Muscle of back (tissue), 11 donors: Measurements from ENCODE around the gene CYB561D2. TPM values are rescaled to one million over a fixed set of nuclear protein-coding genes. Genes with fewer than 3 reads are reported as not detected.
A peak's percentile ranks its signal among the peaks of the same experiment; 100 is the strongest.

ENCODE experiments used
- DNase-seq, 3 donors: peaks; one replicate each; pipeline versions ENCODE4 v3.0.0 to v3.0.0-alpha.2; 2013
- polyA plus RNA-seq, 10 donors: library from polyadenylated mRNA; unstranded; fragments of 120-200 nt; gene quantifications; one replicate each; pipeline ENCODE4 v1.2.1, GENCODE V29; 2013; ENCODE audit not compliant: insufficient read length in 10 of 10

CYB561D2 gene
- polyA plus RNA-seq, 10 donors, result 5.9 to 10.2 (median 7.0) TPM

DNA sequence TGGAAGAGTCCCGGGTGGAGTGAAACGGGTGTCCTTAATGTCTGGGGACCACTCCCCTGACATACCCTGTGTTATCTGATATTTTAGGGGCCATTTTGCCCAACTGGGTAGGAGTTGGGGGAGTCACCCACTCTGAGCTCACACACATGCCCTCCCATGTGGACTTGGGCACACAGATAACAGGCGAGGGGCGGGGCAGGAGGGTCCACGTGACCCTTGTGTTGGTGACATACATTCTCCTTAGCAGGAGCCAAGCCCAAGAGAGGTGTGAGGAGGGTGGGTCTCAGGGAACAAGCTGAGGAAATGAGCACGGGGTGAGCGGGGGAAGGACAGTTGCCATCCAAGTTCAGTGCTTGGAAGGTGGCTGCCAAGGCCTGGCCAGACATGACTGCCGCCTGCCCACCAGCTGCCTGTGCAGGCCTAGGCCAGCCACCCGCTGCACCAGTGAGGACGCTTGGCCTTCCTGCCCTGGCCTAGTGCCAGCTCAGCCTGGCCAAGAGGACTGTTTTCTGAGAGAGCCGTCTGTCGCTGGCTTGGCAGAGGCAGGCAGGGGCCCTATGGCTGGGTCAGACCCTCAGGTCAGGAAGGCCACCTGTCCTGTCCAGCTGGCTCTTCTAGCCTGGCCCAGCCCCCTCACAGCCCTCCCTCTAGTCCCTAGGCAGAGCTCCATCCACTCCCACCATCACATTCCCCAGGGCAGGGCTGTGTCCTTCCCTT is 40.0 kb downstream of the CYB561D2 start:
- DNase-seq, result peak; percentile 76 to 82 (median 77)

DNA sequence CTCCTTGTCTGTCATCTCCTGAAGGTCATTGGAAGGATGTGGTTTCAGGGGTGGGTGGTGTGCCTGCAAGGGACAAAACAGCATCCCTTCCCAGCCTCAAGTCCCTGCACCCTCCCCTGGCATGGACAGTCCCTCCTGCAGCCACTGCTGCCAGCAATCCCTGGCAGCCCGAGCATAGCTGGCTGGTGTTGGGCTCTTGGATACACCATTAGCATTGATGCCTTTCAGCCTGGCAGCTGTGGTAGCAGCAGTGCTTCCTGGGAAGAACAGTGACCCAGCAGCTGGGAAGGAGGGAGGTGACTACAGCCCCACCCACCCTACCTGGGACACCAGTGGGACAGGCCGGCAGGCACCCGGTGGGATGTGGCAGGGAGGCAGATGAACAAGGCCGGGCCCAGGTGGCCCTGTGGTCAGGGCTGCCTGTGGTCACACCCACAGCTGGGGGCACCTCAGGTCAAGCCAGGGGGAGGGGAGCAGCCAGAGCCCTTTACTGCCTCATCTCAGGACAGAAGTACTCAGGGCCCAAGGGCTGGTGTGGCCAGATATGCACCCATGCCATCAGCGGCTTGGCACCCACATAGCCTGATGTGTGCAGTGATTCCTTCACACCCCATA is 41.5 kb downstream of the CYB561D2 start:
- peak in 1 of 3 donors; percentile 56 for DNase-seq

DNA sequence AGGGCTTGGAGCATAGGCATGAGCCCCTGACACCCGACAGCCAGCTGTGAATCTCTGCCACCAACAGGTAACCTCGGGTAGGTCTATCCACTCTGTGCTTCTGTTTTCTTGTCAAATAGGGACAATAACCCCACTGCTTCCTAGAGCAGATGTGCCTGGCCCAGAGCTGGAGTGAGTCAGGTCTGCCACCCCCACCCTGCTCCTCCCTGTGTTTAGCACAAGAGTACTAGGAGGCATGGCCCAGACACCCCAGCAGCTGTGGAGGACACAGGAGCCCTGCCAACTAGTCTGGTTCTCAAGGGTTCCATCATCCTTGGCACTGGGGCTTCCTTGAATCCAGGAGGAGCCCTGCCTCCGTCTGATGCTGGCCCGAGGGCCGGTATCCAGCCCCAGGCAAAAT is 42.4 kb downstream of the CYB561D2 start:
- no peak for DNase-seq

DNA sequence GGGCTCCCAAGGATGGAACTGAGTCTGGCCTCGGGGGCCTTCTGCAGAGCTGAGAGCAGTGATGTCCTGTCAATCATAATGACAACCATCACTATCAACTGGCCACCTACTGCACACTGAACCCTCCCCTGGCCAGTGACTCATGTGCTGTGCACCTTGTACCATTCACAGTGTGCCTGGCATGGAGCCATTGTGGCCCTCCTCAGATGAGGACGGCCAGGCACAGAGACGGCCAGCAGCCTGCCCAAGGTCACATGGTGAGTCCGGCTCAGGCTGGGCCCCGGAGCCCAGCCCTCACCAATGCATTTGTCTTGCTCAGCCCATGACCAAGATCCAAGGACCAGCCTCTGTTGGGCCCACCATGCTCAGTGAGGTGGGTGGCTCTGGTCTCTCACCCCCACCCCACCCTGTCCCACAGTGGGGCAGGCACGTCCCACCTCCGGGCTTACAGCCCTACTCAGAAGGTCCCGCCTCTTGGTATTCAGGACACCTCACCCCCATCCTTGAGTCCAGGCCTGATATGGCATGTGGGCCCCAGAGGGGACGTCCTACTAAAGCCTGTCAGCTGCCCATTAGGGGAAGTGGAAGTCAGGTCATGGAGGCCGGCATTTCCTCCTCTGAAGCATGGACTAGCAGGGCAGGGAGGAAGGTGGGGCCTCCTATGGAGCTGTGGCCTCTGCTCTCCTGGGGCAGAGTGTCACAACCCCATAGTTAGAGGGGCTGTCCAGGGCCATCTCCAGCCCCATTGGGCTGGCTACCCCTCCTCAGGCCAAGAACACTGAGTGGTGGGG is 44.6 kb downstream of the CYB561D2 start:
- DNase-seq, result no peak

DNA sequence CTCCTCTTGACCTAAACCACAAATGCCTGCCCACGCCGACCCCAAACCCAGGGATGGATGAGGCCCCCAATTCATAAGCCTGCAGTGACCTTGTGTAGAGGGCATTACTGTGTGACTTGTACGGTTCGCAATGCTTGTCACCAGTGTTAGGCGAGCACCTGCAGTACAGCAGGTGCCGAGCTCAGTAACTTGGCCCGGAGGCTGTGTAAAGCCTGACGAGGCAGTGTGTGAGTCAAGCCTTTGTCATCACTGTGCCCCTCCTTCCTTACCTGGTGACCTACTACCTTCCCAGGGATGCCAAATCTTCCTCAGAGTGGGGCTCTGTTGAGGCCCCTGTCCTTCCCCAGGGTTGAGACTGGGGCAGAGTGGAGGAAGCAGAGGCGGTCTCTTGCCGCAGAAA is 45.8 kb downstream of the CYB561D2 start:
- DNase-seq, result no peak

DNA sequence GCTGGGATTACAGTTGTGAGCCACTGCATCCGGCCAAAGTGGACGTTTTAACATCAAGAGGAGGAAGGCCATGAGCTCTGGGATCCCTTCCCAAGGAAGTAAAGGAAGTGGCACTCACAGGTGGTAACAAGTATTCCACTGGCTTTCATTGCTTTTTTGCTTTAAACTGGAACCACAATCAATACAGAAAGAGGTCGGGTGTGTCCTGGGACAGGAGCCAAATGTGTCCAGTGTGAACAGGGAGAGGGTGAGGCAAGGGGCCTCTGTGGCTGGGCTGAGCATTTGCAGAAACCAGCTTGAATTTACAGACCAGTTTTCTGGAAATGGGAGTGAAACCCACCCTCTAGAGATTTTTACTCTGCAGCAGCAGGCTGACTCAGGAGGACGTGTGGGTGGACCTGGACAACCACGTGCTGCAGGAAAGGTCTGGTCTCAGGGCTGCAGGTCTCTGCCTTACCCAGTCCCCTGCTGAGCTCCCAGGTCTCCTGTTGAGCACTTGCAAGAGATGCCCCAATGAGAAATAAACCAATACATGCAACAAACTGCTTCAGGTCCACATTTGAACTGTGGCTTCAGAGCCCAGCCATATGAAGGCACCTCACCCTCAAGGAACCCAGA is 51.4 kb downstream of the CYB561D2 start:
- DNase-seq, result no peak

Other genes with a start within 250 kb of the CYB561D2 start
- gene SEMA3F, start 195.5 kb upstream of the CYB561D2 start, polyA plus RNA-seq, result 10 to 100 TPM in 9 of 10 donors, 1 to 10 TPM in 1; 9.5 to 38.2 (median 11.4) TPM
- under 1 TPM in 1 of 10 donors, not detected in 9; 0.31 TPM for gene GNAT1, start 159.3 kb upstream of the CYB561D2 start, polyA plus RNA-seq
- 1 to 10 TPM in 9 of 10 donors, under 1 TPM in 1; 0.98 to 4.6 (median 2.4) TPM for gene SLC38A3, start 145.6 kb upstream of the CYB561D2 start, polyA plus RNA-seq
- gene GNAI2, start 114.7 kb upstream of the CYB561D2 start, polyA plus RNA-seq, result 100 to 1,000 TPM; 160 to 205 (median 182) TPM
- 10 to 100 TPM; 25.1 to 59.2 (median 42.0) TPM for gene SEMA3B, start 81.7 kb upstream of the CYB561D2 start, polyA plus RNA-seq
- gene LSMEM2, start 71.8 kb upstream of the CYB561D2 start, polyA plus RNA-seq, result 10 to 100 TPM; 13.8 to 39.2 (median 30.1) TPM
- 10 to 100 TPM; 32.0 to 54.6 (median 50.2) TPM for gene IFRD2, start 58.4 kb upstream of the CYB561D2 start, polyA plus RNA-seq
- 1 to 10 TPM; 1.2 to 2.4 (median 1.9) TPM for gene HYAL3, start 51.5 kb upstream of the CYB561D2 start, polyA plus RNA-seq
- gene NAA80, start 51.5 kb upstream of the CYB561D2 start, polyA plus RNA-seq, result 1 to 10 TPM; 4.8 to 7.2 (median 6.3) TPM
- gene HYAL1, start 47.3 kb upstream of the CYB561D2 start, polyA plus RNA-seq, result 1 to 10 TPM; 1.0 to 3.6 (median 2.0) TPM
- gene HYAL2, start 28.1 kb upstream of the CYB561D2 start, polyA plus RNA-seq, result 10 to 100 TPM; 29.1 to 52.0 (median 36.9) TPM
- gene TUSC2, start 22.6 kb upstream of the CYB561D2 start, polyA plus RNA-seq, result 10 to 100 TPM; 14.3 to 20.2 (median 15.9) TPM
- gene RASSF1, start 10.0 kb upstream of the CYB561D2 start, polyA plus RNA-seq, result 10 to 100 TPM; 31.3 to 43.2 (median 34.4) TPM
- 1 to 10 TPM in 4 of 10 donors, under 1 TPM in 6; 0.60 to 1.7 (median 0.93) TPM for gene ZMYND10, start 5.1 kb upstream of the CYB561D2 start, polyA plus RNA-seq
- 10 to 100 TPM; 16.9 to 23.2 (median 18.9) TPM for gene NPRL2, start 87 bp upstream of the CYB561D2 start, polyA plus RNA-seq
- gene TMEM115, start 8.7 kb downstream of the CYB561D2 start, polyA plus RNA-seq, result 10 to 100 TPM; 18.5 to 30.8 (median 23.4) TPM
- 10 to 100 TPM in 1 of 10 donors, 1 to 10 TPM in 9; 3.6 to 11.0 (median 5.7) TPM for gene CACNA2D2, start 152.8 kb downstream of the CYB561D2 start, polyA plus RNA-seq
- gene C3orf18, start 216.9 kb downstream of the CYB561D2 start, polyA plus RNA-seq, result 10 to 100 TPM; 13.1 to 21.5 (median 16.8) TPM
- gene HEMK1, start 218.7 kb downstream of the CYB561D2 start, polyA plus RNA-seq, result 10 to 100 TPM; 14.3 to 18.4 (median 16.2) TPM